ENCODE measurements around the gene RPP25. TPM values are rescaled to one million over a fixed set of nuclear protein-coding genes. Genes with fewer than 3 reads are reported as not detected.

The RPP25 gene
- total RNA-seq, 2 experiments from 2014 or later, result 3.5 to 4.2 TPM

Other genes starting within 250 kb of the RPP25 start
- gene CYP1A1, start 231.2 kb downstream of the RPP25 start, total RNA-seq, result 10 to 100 TPM; 12.0 to 12.4 TPM
- not detected for gene CYP1A2, start 207.9 kb downstream of the RPP25 start, total RNA-seq
- gene CSK, start 174.7 kb downstream of the RPP25 start, total RNA-seq, result 100 to 1,000 TPM; 269 to 281 TPM
- gene LMAN1L, start 143.9 kb downstream of the RPP25 start, total RNA-seq, result under 1 TPM; 0.36 to 0.37 TPM
- gene CPLX3, start 130.1 kb downstream of the RPP25 start, total RNA-seq, result under 1 TPM; 0.17 to 0.28 TPM
- 10 to 100 TPM; 59.9 to 60.4 TPM for gene ULK3, start 113.6 kb downstream of the RPP25 start, total RNA-seq
- 100 to 1,000 TPM; 100 to 103 TPM for gene SCAMP2, start 83.4 kb downstream of the RPP25 start, total RNA-seq
- 10 to 100 TPM; 68.7 to 72.9 TPM for gene MPI, start 66.7 kb downstream of the RPP25 start, total RNA-seq
- gene FAM219B, start 49.9 kb downstream of the RPP25 start, total RNA-seq, result 100 to 1,000 TPM in 1 of 2 experiments, 10 to 100 TPM in 1; 90.3 to 113 TPM
- 100 to 1,000 TPM; 220 to 222 TPM for gene COX5A, start 18.7 kb downstream of the RPP25 start, total RNA-seq
- under 1 TPM in 1 of 2 experiments, not detected in 1; 0.22 TPM for gene SCAMP5, start 38.8 kb upstream of the RPP25 start, total RNA-seq
- 10 to 100 TPM; 16.0 to 16.7 TPM for gene PPCDC, start 66.8 kb upstream of the RPP25 start, total RNA-seq
- 10 to 100 TPM; 45.6 to 45.9 TPM for gene C15orf39, start 245.1 kb upstream of the RPP25 start, total RNA-seq

Data from activated naive CD8-positive, alpha-beta T cell treated with anti-CD3 and anti-CD28 coated beads, Interleukin-2, amount 10 ng/mL, durations not matched to agents 7 days and 5 days (primary cell).